SK-N-SH (cell line): ENCODE results near the gene AFF3. TPM values are rescaled to one million over a fixed set of nuclear protein-coding genes. Genes with fewer than 3 reads are reported as not detected.

Experiments
- CTCF ChIA-PET: fragments of 300-600, 350-600 bp; formaldehyde crosslinking; extraction: SDS; loops from one replicate; lab custom pipeline; 2021; lab: Yijun Ruan, JAX
- POLR2A ChIA-PET: fragments of 350-600 bp; sonication (Branson Sonifier 250); formaldehyde crosslinking; extraction: SDS; loops from one replicate; lab custom pipeline; 2020; ENCODE audit warnings: antibody characterized with exemption, inconsistent platforms; lab: Yijun Ruan, JAX
- DNase-seq: peaks from one replicate; pipeline ENCODE4 v3.0.0; 2012
- H2AFZ ChIP-seq: fragments of 200-600 bp; sonication (generic); 2 replicates; pipeline ENCODE4 v1.8.1; 2016; ENCODE audit warnings: antibody characterized with exemption, mild to moderate bottlenecking, low read depth
- H3F3A ChIP-seq: fragments of 200-600 bp; sonication (generic); replicated peaks from 2 replicates; pipeline ENCODE3; 2016; ENCODE audit warnings: antibody characterized with exemption, mild to moderate bottlenecking; ENCODE audit not compliant: insufficient read depth
- H3K27ac ChIP-seq, 2 experiments: fragments of 200-500 bp in 1 of 2; fragments of 200-600 bp in 1 of 2; sonication (Bioruptor generic) in 1 of 2; sonication (generic), shearing (Covaris generic) in 1 of 2; 2 replicates each; pipeline versions ENCODE4 v1.5.1 to v1.6.1; 2014 to 2016; ENCODE audit warnings: low read depth in 2 of 2, inconsistent platforms in 1 of 2, low read length in 1 of 2, mild to moderate bottlenecking in 1 of 2, mixed read lengths in 1 of 2
- H3K27me3 ChIP-seq: fragments of 200-600 bp; sonication (generic), shearing (Covaris generic); 2 replicates; pipeline ENCODE4 v1.6.1; 2016; ENCODE audit warnings: mixed run types; ENCODE audit not compliant: insufficient read depth
- H3K36me3 ChIP-seq, 2 experiments: fragments of 200-500 bp in 1 of 2; fragments of 200-600 bp in 1 of 2; sonication (Bioruptor generic) in 1 of 2; sonication (generic) in 1 of 2; replicated peaks in 1 of 2; 2 replicates each; pipeline versions ENCODE3 to v1.5.1; 2014 to 2016; ENCODE audit warnings: low read length in 1 of 2, mild to moderate bottlenecking in 1 of 2; ENCODE audit not compliant: insufficient read depth in 2 of 2, control insufficient read depth in 1 of 2
- H3K4me1 ChIP-seq, 2 experiments: fragments of 200-500 bp in 1 of 2; fragments of 200-600 bp in 1 of 2; sonication (Bioruptor generic) in 1 of 2; sonication (generic), shearing (Covaris generic) in 1 of 2; 2 replicates each; pipeline versions ENCODE4 v1.5.1 to v1.6.1; 2014 to 2016; ENCODE audit warnings: low read depth in 1 of 2, low read length in 1 of 2, mixed run types in 1 of 2; ENCODE audit not compliant: insufficient read depth in 2 of 2, control insufficient read depth in 1 of 2
- H3K4me2 ChIP-seq: fragments of 200-600 bp; sonication (generic), shearing (Covaris generic); 2 replicates; pipeline ENCODE4 v1.6.1; 2017; ENCODE audit warnings: mixed run types
- H3K4me3 ChIP-seq, 2 experiments: fragments of 200-500 bp in 1 of 2; fragments of 200-600 bp in 1 of 2; sonication (Bioruptor generic) in 1 of 2; sonication (generic), shearing (Covaris generic) in 1 of 2; 2 replicates each; pipeline versions ENCODE4 v1.5.1 to v1.8.1; 2014 to 2016; ENCODE audit warnings: low read depth in 2 of 2, inconsistent platforms in 1 of 2, low read length in 1 of 2, mild to moderate bottlenecking in 1 of 2, mixed read lengths in 1 of 2, moderate library complexity in 1 of 2
- H3K79me2 ChIP-seq: fragments of 200-600 bp; sonication (generic); 2 replicates; pipeline ENCODE4 v1.8.1; 2017; ENCODE audit warnings: mild to moderate bottlenecking; ENCODE audit not compliant: insufficient read depth
- H3K9ac ChIP-seq: fragments of 200-600 bp; sonication (generic); 2 replicates; pipeline ENCODE4 v1.6.1; 2017; ENCODE audit warnings: mixed run types
- H3K9me2 ChIP-seq: fragments of 200-600 bp; sonication (generic); 2 replicates; pipeline ENCODE4 v1.6.1; 2017; ENCODE audit warnings: mixed run types
- H3K9me3 ChIP-seq: fragments of 200-600 bp; sonication (generic); 2 replicates; pipeline ENCODE4 v1.6.1; 2017; ENCODE audit warnings: mixed run types, mild to moderate bottlenecking, moderate library complexity
- H4K20me1 ChIP-seq: fragments of 200-600 bp; sonication (generic); 2 replicates; pipeline ENCODE4 v1.6.1; 2017; ENCODE audit warnings: mild to moderate bottlenecking, mixed run types; ENCODE audit not compliant: insufficient read depth
- CHD2 ChIP-seq: fragments of 150-350 bp; IDR thresholded peaks from 2 replicates; pipeline ENCODE4 v1.6.1; 2018; ENCODE audit warnings: low read length; ENCODE audit not compliant: partially characterized antibody
- CTCF ChIP-seq: fragments of 200-600 bp; sonication (generic); IDR thresholded peaks from 2 replicates; pipeline ENCODE4 v1.6.1; 2017; ENCODE audit warnings: antibody characterized with exemption, mild to moderate bottlenecking, moderate library complexity
- ELF1 ChIP-seq: IDR thresholded peaks from 2 replicates; pipeline ENCODE4 v1.4.0; 2012
- EP300 ChIP-seq, 2 experiments: IDR thresholded peaks; 2 replicates each; pipeline versions ENCODE4 v1.4.0 to v1.6.1; 2012; ENCODE audit warnings: borderline replicate concordance in 1 of 2, low read depth in 1 of 2, low read length in 1 of 2
- EZH2phosphoT487 ChIP-seq: fragments of 200-600 bp; sonication (generic); IDR thresholded peaks from 2 replicates; pipeline ENCODE4 v1.6.1; 2017; ENCODE audit warnings: low read depth, mixed run types, mild to moderate bottlenecking, antibody characterized with exemption, moderate library complexity, borderline replicate concordance
- FOSL2 ChIP-seq: IDR thresholded peaks from 2 replicates; pipeline ENCODE4 v1.4.0; 2012; ENCODE audit warnings: low read depth, mild to moderate bottlenecking, moderate library complexity, borderline replicate concordance
- FOXJ3 ChIP-seq: sonication (generic); formaldehyde crosslinking; IDR thresholded peaks from 2 replicates; pipeline ENCODE4 v1.5.1; 2020; ENCODE audit warnings: mild to moderate bottlenecking, missing genetic modification reagents
- IRF3 ChIP-seq: fragments of 150-350 bp; IDR thresholded peaks from 2 replicates; pipeline ENCODE4 v1.6.1; 2016; ENCODE audit warnings: mild to moderate bottlenecking, low read depth, low read length
- JUND ChIP-seq: IDR thresholded peaks from 2 replicates; pipeline ENCODE4 v1.4.0; 2012
- MAX ChIP-seq: IDR thresholded peaks from 2 replicates; pipeline ENCODE4 v1.4.0; 2012; ENCODE audit warnings: low read depth
- NRF1 ChIP-seq: IDR thresholded peaks from 2 replicates; pipeline ENCODE4 v1.6.1; 2012; ENCODE audit warnings: low read depth, mild to moderate bottlenecking, low read length
- RAD21 ChIP-seq: IDR thresholded peaks from 2 replicates; pipeline ENCODE4 v1.6.1; 2012; ENCODE audit warnings: mild to moderate bottlenecking, low read length
- RFX5 ChIP-seq: IDR thresholded peaks from 2 replicates; pipeline ENCODE4 v1.6.1; 2012; ENCODE audit warnings: mild to moderate bottlenecking, improper control_type of control experiment, low read length
- RXRA ChIP-seq: IDR thresholded peaks from 2 replicates; pipeline ENCODE4 v1.4.0; 2012; ENCODE audit warnings: low read depth, mild to moderate bottlenecking, borderline replicate concordance
- USF2 ChIP-seq: fragments of 150-350 bp; IDR thresholded peaks from 2 replicates; pipeline ENCODE4 v1.6.1; 2017; ENCODE audit warnings: antibody characterized with exemption, low read length, low read depth, borderline replicate concordance
- YY1 ChIP-seq: IDR thresholded peaks from 2 replicates; pipeline ENCODE4 v1.4.0; 2012; ENCODE audit warnings: low read depth, mild to moderate bottlenecking
- WGBS: methylation state at CpG from one replicate; pipeline ENCODE4 v1.1.6; 2017; ENCODE audit warnings: low lambda C conversion rate; 5-methylcytosine and 5-hydroxymethylcytosine counted together
- polyA plus RNA-seq, 3 experiments: library from polyadenylated mRNA; depleted of rRNA; stranded (reverse); fragments of >200 nt; gene quantifications; 2 replicates each; pipeline ENCODE4 v1.2.3, GENCODE V29; 2012

The AFF3 gene
- polyA plus RNA-seq, 1 of the 3 experiments (the other 2 are of a cell fraction) = 0.36 TPM

- H3K9ac ChIP-seq = no peak overlapping the region
- no peak overlapping the region for H2AFZ ChIP-seq
- H3K9me3 ChIP-seq = no peaks in the 10 kb centered on the region
- no peaks in the 10 kb centered on the region for H3K9me2 ChIP-seq
- no peaks in the 10 kb centered on the region for H3K27me3 ChIP-seq
- no peak overlapping the region for H3K4me3 ChIP-seq
- H3K4me2 ChIP-seq = no peak overlapping the region
- no peak for DNase-seq
- no peak overlapping the region for H3K27ac ChIP-seq
- ChIA-PET POLR2A (no interaction called here), CTCF (interaction anchor here (1.6 kb wide), 1 partner anchor 23 kb away, joined by 5 read pairs; no protein-coding TSS in a partner anchor)
- no peaks in the 10 kb centered on the region for H3K79me2 ChIP-seq
- TF ChIP-seq YY1 (no peak), FOXJ3 (CRISPR knock-in tag) (no peak), CHD2 (no peak), ELF1 (no peak), CTCF (no peak), RAD21 (no peak), EP300 (IDR thresholded peaks at IDR 0.05; ENCODE audit: borderline replicate concordance in 1 of 2, low read depth in 1 of 2, low read length in 1 of 2) (no peak), NRF1 (no peak), RXRA (no peak), MAX (no peak), RFX5 (no peak), USF2 (no peak), JUND (no peak), FOSL2 (no peak), EZH2phosphoT487 (no peak), IRF3 (no peak)
- WGBS = 78% methylated on average over 11 of the region's 14 CpGs
- no peaks in the 10 kb centered on the region for H3F3A ChIP-seq
- no peaks in the 10 kb centered on the region; a peak in 1 of 4 replicates for H3K4me1 ChIP-seq
- H4K20me1 ChIP-seq = no peaks in the 10 kb centered on the region
- H3K36me3 ChIP-seq = no peaks in the 10 kb centered on the region
These were observed 355.6 kb downstream of the AFF3 start for GRCh38 chr2:99786636-99787390.
